ENCODE measurements around the gene ADNP2. TPM values are rescaled to one million over a fixed set of nuclear protein-coding genes. Genes with fewer than 3 reads are reported as not detected.

The ADNP2 gene
- total RNA-seq, 1 donor from 2014 or later, result 28.4 TPM

GRCh38 chr18:80105369-80106167, 3.5 kb upstream of the ADNP2 start:
- H3K27me3 Mint-ChIP-seq, result no peaks in the 10 kb centered on the region
- H3K4me3 Mint-ChIP-seq, result no peak overlapping the region
- DNase-seq (ENCODE audit: extremely low spot score, unreplicated experiment), result no peak
- H3K9me3 Mint-ChIP-seq, result peaks cover 6% of the 10 kb centered on the region
- H3K27ac Mint-ChIP-seq, result no peak overlapping the region
- peaks cover 2% of the 10 kb centered on the region for H3K36me3 Mint-ChIP-seq
- TF ChIP-seq, protein P1, sequence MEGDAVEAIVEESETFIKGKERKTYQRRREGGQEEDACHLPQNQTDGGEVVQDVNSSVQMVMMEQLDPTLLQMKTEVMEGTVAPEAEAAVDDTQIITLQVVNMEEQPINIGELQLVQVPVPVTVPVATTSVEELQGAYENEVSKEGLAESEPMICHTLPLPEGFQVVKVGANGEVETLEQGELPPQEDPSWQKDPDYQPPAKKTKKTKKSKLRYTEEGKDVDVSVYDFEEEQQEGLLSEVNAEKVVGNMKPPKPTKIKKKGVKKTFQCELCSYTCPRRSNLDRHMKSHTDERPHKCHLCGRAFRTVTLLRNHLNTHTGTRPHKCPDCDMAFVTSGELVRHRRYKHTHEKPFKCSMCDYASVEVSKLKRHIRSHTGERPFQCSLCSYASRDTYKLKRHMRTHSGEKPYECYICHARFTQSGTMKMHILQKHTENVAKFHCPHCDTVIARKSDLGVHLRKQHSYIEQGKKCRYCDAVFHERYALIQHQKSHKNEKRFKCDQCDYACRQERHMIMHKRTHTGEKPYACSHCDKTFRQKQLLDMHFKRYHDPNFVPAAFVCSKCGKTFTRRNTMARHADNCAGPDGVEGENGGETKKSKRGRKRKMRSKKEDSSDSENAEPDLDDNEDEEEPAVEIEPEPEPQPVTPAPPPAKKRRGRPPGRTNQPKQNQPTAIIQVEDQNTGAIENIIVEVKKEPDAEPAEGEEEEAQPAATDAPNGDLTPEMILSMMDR (conservative IDR thresholded peaks at IDR 0.05), result no peak
- H3K4me1 Mint-ChIP-seq (ENCODE audit: unreplicated experiment), result peaks cover 18% of the 10 kb centered on the region

DNA sequence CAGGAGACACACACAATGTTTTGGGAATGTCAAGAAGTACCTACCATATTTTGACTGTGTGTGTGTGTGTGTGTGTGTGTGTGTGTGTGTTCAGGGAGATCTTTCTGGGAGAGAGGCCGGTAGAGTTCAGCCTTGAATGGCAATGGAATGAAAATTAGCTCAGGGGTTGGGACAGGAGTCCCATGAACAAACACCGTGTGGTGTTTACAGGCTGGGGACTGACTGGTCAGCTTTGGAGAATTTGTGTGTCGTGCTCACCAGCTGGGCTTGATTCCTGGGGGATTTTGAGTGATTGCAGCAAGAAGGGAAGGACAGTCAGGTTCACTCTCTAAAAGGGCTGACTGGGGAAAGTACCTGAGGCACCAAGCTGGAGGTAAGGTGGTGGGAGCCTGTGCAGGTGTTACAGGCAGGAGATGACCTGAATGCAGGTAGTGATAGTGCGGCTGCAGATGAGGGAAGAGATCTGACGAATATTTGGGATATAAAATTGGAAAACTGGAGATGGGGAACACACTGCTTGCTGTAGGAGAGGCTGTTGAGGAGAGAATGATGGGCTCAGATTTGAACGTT, 2.5 kb upstream of the ADNP2 start:
- Mint-ChIP-seq H3K4me3 (peak overlapping the region; percentile 18), H3K27me3 (no peaks in the 10 kb centered on the region), H3K4me1 (ENCODE audit: unreplicated experiment) (peaks cover 23% of the 10 kb centered on the region), H3K36me3 (peaks cover 4% of the 10 kb centered on the region), H3K9me3 (peaks cover 6% of the 10 kb centered on the region), H3K27ac (peak overlapping the region; percentile 60)
- no peak for DNase-seq (ENCODE audit: extremely low spot score, unreplicated experiment)
- TF ChIP-seq, protein P1 (conservative IDR thresholded peaks at IDR 0.05), result no peak

GRCh38 chr18:80107426-80107825, 1.6 kb upstream of the ADNP2 start:
- TF ChIP-seq, protein P1 (conservative IDR thresholded peaks at IDR 0.05), result no peak
- H3K27me3 Mint-ChIP-seq, result no peaks in the 10 kb centered on the region
- peaks cover 4% of the 10 kb centered on the region for H3K36me3 Mint-ChIP-seq
- no peaks in the 10 kb centered on the region for H3K9me3 Mint-ChIP-seq
- peak overlapping the region; percentile 74 for H3K4me3 Mint-ChIP-seq
- H3K4me1 Mint-ChIP-seq (ENCODE audit: unreplicated experiment), result peaks cover 24% of the 10 kb centered on the region
- H3K27ac Mint-ChIP-seq, result peak overlapping the region; percentile 78
- DNase-seq (ENCODE audit: extremely low spot score, unreplicated experiment), result no peak

- Mint-ChIP-seq H3K27me3 (no peaks in the 10 kb centered on the region), H3K4me1 (ENCODE audit: unreplicated experiment) (peaks cover 30% of the 10 kb centered on the region), H3K4me3 (peak overlapping the region; percentile 88), H3K27ac (peak overlapping the region; percentile 96), H3K9me3 (no peaks in the 10 kb centered on the region), H3K36me3 (peaks cover 4% of the 10 kb centered on the region)
- TF ChIP-seq, protein P1 (conservative IDR thresholded peaks at IDR 0.05), result no peak
- DNase-seq (ENCODE audit: extremely low spot score, unreplicated experiment), result no peak
These were observed 933 bp upstream of the ADNP2 start for GRCh38 chr18:80108121-80108536.

DNA sequence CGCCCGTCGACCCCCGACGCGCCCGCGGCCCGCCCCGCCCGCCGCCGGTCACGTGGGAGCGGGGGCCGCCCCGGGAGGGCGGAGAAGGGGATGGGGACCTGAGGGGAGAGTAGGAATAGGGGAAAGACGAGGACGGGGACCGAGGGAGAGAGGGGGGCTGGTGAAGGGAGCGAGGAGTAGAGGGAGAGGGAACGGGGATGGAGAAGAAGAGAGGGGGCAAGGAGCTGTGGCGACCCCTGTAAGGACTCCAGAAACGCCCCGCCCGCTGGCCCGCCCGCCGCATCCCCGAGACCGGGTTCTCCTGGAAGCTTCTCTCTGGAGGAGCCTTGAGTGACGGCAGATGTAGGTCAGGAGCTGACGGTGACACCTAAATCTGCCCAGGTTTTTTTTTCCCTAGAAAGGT, 615 bp downstream of the ADNP2 start:
- TF ChIP-seq, protein P1 (conservative IDR thresholded peaks at IDR 0.05), result no peak
- Mint-ChIP-seq H3K4me3 (peak overlapping the region; percentile 86), H3K9me3 (no peaks in the 10 kb centered on the region), H3K27ac (peak overlapping the region; percentile 68), H3K36me3 (peaks cover 9% of the 10 kb centered on the region), H3K27me3 (no peaks in the 10 kb centered on the region), H3K4me1 (ENCODE audit: unreplicated experiment) (peaks cover 28% of the 10 kb centered on the region)
- DNase-seq (ENCODE audit: extremely low spot score, unreplicated experiment), result no peak

Measured in type B pancreatic cell (in vitro differentiated cells).